PC-9 (cell line): ENCODE results near the gene TPD52L1.

Experiments
- CTCF ChIP-seq: fragments of 200-600 bp; sonication (generic); conservative IDR thresholded peaks from 2 replicates; pipeline ENCODE4 v1.6.1; 2017; ENCODE audit warnings: mixed run types, antibody characterized with exemption, mild to moderate bottlenecking, moderate library complexity
- EZH2 ChIP-seq: fragments of 200-600 bp; sonication (generic); IDR thresholded peaks from 2 replicates; pipeline ENCODE4 v1.8.0; 2017; ENCODE audit warnings: antibody characterized with exemption, low read depth

GRCh38 chr6:125264476-125264875, 110.9 kb downstream of the TPD52L1 start:
- TF ChIP-seq CTCF = no peak
- no peak for TF ChIP-seq EZH2
